Neural progenitor cell (in vitro differentiated cells): ENCODE results near the gene ABCA7. TPM values are rescaled to one million over a fixed set of nuclear protein-coding genes. Genes with fewer than 3 reads are reported as not detected.

Experiments
- DNase-seq: peaks from one replicate; pipeline ENCODE4 v3.0.0-alpha.2; 2016; ENCODE audit warnings: low spot score
- H2AFZ ChIP-seq: fragments of 200-600 bp; sonication (generic); replicated peaks from 2 replicates; pipeline ENCODE4 v1.6.1; 2016; ENCODE audit warnings: antibody characterized with exemption
- H3F3A ChIP-seq: fragments of 200-600 bp; sonication (generic); 2 replicates; pipeline ENCODE4 v1.6.1; 2016; ENCODE audit warnings: antibody characterized with exemption, low read depth
- H3K27ac ChIP-seq: fragments of 200-600 bp; sonication (generic); 2 replicates; pipeline ENCODE4 v1.5.1; 2016; ENCODE audit warnings: mild to moderate bottlenecking
- H3K27me3 ChIP-seq: fragments of 200-600 bp; sonication (generic); 2 replicates; pipeline ENCODE4 v1.6.1; 2016; ENCODE audit warnings: mild to moderate bottlenecking, moderate library complexity
- H3K36me3 ChIP-seq: fragments of 200-600 bp; sonication (generic); 2 replicates; pipeline ENCODE4 v1.5.1; 2016
- H3K4me1 ChIP-seq: fragments of 200-600 bp; sonication (generic); 2 replicates; pipeline ENCODE4 v1.6.1; 2016; ENCODE audit warnings: mixed run types
- H3K4me2 ChIP-seq: fragments of 200-600 bp; sonication (generic); 2 replicates; pipeline ENCODE4 v1.6.1; 2016
- H3K4me3 ChIP-seq: fragments of 200-600 bp; sonication (generic); 2 replicates; pipeline ENCODE4 v1.5.1; 2016
- H3K79me2 ChIP-seq: fragments of 200-600 bp; sonication (generic); 2 replicates; pipeline ENCODE4 v1.6.1; 2016; ENCODE audit warnings: low read depth
- H3K9ac ChIP-seq: fragments of 200-600 bp; sonication (generic); 2 replicates; pipeline ENCODE4 v1.6.1; 2016
- H3K9me3 ChIP-seq: fragments of 200-600 bp; sonication (generic); 2 replicates; pipeline ENCODE4 v1.5.1; 2016; ENCODE audit warnings: low read depth
- H4K20me1 ChIP-seq: fragments of 200-600 bp; sonication (generic); 2 replicates; pipeline ENCODE4 v1.6.1; 2016; ENCODE audit warnings: low read depth
- H3K27ac Mint-ChIP-seq: 3 replicates; pipeline ENCODE4 v1.8.0; 2021; ENCODE audit warnings: mixed read lengths
- H3K27me3 Mint-ChIP-seq: 2 replicates; pipeline ENCODE4 v1.8.0; 2022; ENCODE audit warnings: low read depth, mild to moderate bottlenecking, inconsistent platforms, moderate library complexity, mixed read lengths; ENCODE audit not compliant: insufficient read depth
- H3K36me3 Mint-ChIP-seq: 3 replicates; pipeline ENCODE4 v1.8.0; 2021; ENCODE audit warnings: mixed read lengths
- H3K4me1 Mint-ChIP-seq: 3 replicates; pipeline ENCODE4 v1.8.0; 2021; ENCODE audit warnings: mixed read lengths
- H3K4me3 Mint-ChIP-seq: 3 replicates; pipeline ENCODE4 v1.8.0; 2021; ENCODE audit warnings: mild to moderate bottlenecking, moderate library complexity, mixed read lengths
- H3K9me3 Mint-ChIP-seq: 3 replicates; pipeline ENCODE4 v1.8.0; 2020; ENCODE audit warnings: mixed read lengths
- EZH2 ChIP-seq: fragments of 200-600 bp; sonication (generic); IDR thresholded peaks from 2 replicates; pipeline ENCODE4 v1.6.1; 2017; ENCODE audit warnings: antibody characterized with exemption, mild to moderate bottlenecking, moderate library complexity
- EZH2phosphoT487 ChIP-seq: fragments of 200-600 bp; sonication (generic); IDR thresholded peaks from 2 replicates; pipeline ENCODE4 v1.6.1; 2017; ENCODE audit warnings: antibody characterized with exemption
- total RNA-seq: library from RNA; depleted of rRNA; stranded (reverse); fragments of >200 nt; gene quantifications from 2 replicates; pipeline ENCODE4 v1.2.3, GENCODE V29; 2015; ENCODE audit warnings: low replicate concordance
- TF ChIP-seq, protein P1 (sequence below): fragments of 200-600 bp; sonication (generic); IDR thresholded peaks from 2 replicates; pipeline ENCODE4 v1.5.1; 2017; ENCODE audit warnings: antibody characterized with exemption, mild to moderate bottlenecking

The ABCA7 gene
- total RNA-seq, 1 donor from 2014 or later, result 1.4 TPM

- Histone ChIP-seq H4K20me1 (peaks cover 9% of the 10 kb centered on the region), H3K36me3 (no peaks in the 10 kb centered on the region), H3K79me2 (peaks cover 3% of the 10 kb centered on the region), H2AFZ (no peak overlapping the region), H3K27me3 (no peaks in the 10 kb centered on the region), H3K4me2 (no peak overlapping the region), H3F3A (peaks cover 9% of the 10 kb centered on the region), H3K27ac (no peak overlapping the region), H3K4me3 (no peak overlapping the region), H3K9me3 (no peaks in the 10 kb centered on the region), H3K4me1 (peaks cover 2% of the 10 kb centered on the region), H3K9ac (no peak overlapping the region)
- Mint-ChIP-seq H3K4me1 (no peaks in the 10 kb centered on the region), H3K27ac (no peak overlapping the region), H3K4me3 (no peak overlapping the region), H3K36me3 (peaks cover 7% of the 10 kb centered on the region), H3K9me3 (no peaks in the 10 kb centered on the region), H3K27me3 (peaks cover 2% of the 10 kb centered on the region)
- TF ChIP-seq EZH2phosphoT487 (no peak), EZH2 (no peak)
- TF ChIP-seq, protein P1, sequence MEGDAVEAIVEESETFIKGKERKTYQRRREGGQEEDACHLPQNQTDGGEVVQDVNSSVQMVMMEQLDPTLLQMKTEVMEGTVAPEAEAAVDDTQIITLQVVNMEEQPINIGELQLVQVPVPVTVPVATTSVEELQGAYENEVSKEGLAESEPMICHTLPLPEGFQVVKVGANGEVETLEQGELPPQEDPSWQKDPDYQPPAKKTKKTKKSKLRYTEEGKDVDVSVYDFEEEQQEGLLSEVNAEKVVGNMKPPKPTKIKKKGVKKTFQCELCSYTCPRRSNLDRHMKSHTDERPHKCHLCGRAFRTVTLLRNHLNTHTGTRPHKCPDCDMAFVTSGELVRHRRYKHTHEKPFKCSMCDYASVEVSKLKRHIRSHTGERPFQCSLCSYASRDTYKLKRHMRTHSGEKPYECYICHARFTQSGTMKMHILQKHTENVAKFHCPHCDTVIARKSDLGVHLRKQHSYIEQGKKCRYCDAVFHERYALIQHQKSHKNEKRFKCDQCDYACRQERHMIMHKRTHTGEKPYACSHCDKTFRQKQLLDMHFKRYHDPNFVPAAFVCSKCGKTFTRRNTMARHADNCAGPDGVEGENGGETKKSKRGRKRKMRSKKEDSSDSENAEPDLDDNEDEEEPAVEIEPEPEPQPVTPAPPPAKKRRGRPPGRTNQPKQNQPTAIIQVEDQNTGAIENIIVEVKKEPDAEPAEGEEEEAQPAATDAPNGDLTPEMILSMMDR, result no peak
- DNase-seq, result no peak
Measured at GRCh38 chr19:1087813-1088415, 48.0 kb downstream of the ABCA7 start.

DNA sequence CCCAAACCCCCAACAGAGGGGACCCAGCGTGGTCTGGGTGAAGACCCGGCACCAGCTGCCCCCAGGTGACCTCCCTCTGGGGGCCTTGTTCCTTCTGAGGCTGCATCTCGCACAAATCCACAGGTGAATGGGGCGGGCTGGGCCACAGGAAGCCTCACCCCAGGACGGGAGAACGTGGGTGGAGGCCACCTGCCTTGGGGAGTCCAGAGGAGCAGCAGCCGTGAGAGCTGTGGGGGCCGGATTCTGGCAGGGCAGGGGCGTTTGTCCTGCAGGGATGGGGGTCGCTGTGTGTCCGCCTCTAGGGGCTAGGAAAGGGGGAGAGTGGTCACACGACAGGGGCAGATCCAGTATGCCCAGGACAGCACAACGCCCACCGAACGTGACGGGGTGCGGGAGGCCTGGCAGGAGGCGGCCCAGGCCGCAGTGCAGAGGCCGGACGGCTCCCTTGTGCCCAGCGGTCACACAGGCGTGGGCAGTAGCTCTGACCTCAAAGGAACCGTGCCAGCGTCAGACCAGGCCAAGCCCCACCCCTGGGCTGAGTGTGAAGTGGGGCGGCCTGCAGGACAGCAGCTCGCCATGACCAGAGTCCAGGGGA lies 48.6 kb downstream of the ABCA7 start:
- H3K4me1 Mint-ChIP-seq, result peaks cover 3% of the 10 kb centered on the region
- H3K36me3 Mint-ChIP-seq, result peaks cover 7% of the 10 kb centered on the region
- H2AFZ ChIP-seq, result no peak overlapping the region
- no peaks in the 10 kb centered on the region for H3K27me3 ChIP-seq
- TF ChIP-seq, protein P1, result no peak
- TF ChIP-seq EZH2phosphoT487, result no peak
- no peak for TF ChIP-seq EZH2
- H3K27ac Mint-ChIP-seq, result no peak overlapping the region
- H3K27me3 Mint-ChIP-seq, result peaks cover 2% of the 10 kb centered on the region
- H3K79me2 ChIP-seq, result peaks cover 9% of the 10 kb centered on the region
- H3K4me3 Mint-ChIP-seq, result no peak overlapping the region
- peaks cover 9% of the 10 kb centered on the region for H4K20me1 ChIP-seq
- H3K27ac ChIP-seq, result no peak overlapping the region
- no peak overlapping the region for H3K4me2 ChIP-seq
- H3K9me3 Mint-ChIP-seq, result no peaks in the 10 kb centered on the region
- no peak overlapping the region for H3K9ac ChIP-seq
- no peaks in the 10 kb centered on the region for H3K36me3 ChIP-seq
- H3K4me3 ChIP-seq, result no peak overlapping the region
- H3K4me1 ChIP-seq, result no peaks in the 10 kb centered on the region
- H3F3A ChIP-seq, result peaks cover 9% of the 10 kb centered on the region
- no peaks in the 10 kb centered on the region for H3K9me3 ChIP-seq
- no peak for DNase-seq

DNA sequence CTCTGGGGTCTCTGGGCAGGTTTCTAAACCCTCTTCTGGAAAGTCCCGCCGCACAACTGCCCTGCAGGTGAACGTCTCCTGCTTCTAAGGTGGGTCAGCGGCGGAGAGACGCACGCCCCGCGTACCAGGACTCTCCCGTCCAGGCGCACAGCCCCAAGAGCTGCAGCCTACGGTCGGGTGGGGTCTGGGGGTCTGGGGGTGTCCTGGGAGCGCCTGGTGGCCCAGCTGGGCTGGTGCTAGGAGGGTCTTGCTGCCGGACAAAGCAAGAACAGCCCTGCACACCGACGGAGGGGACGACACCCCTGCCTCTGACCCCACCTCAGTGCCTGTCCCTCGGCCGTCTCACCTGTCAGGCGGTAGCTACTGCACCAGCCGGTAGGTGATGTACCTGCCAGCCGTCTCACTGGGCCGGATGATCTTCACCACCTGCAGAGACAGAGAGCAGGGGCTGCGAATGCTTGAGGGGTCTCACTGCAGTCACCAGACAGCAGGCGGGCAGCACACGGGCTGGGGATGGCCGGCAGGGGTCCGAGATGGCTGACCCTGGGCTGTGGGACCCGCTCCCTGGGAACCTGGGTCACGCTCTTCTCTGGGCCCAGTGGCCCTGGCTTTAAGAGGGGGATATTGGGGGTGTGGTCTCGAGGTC lies 49.3 kb downstream of the ABCA7 start:
- no peak overlapping the region for H2AFZ ChIP-seq
- H3K4me1 ChIP-seq, result peaks cover 3% of the 10 kb centered on the region
- H3K27ac ChIP-seq, result no peak overlapping the region
- DNase-seq, result no peak
- Mint-ChIP-seq H3K27me3 (peaks cover 2% of the 10 kb centered on the region), H3K36me3 (peaks cover 7% of the 10 kb centered on the region), H3K4me3 (no peak overlapping the region), H3K4me1 (peaks cover 7% of the 10 kb centered on the region), H3K27ac (no peak overlapping the region), H3K9me3 (no peaks in the 10 kb centered on the region)
- TF ChIP-seq EZH2 (no peak), EZH2phosphoT487 (no peak)
- TF ChIP-seq, protein P1, result no peak
- peaks cover 14% of the 10 kb centered on the region for H4K20me1 ChIP-seq
- no peaks in the 10 kb centered on the region for H3K9me3 ChIP-seq
- peaks cover 9% of the 10 kb centered on the region for H3F3A ChIP-seq
- H3K36me3 ChIP-seq, result no peaks in the 10 kb centered on the region
- H3K79me2 ChIP-seq, result peaks cover 17% of the 10 kb centered on the region
- no peak overlapping the region for H3K4me3 ChIP-seq
- no peak overlapping the region for H3K4me2 ChIP-seq
- no peaks in the 10 kb centered on the region for H3K27me3 ChIP-seq
- no peak overlapping the region for H3K9ac ChIP-seq
